ENCODE results near the gene R3HDM4. TPM values are rescaled to one million over a fixed set of nuclear protein-coding genes. Genes with fewer than 3 reads are reported as not detected.

R3HDM4 gene
- total and polyA plus RNA-seq, 9 of the 15 experiments (the other 6 are each of a cell fraction or from before 2014, with no cell fraction given) = 3.2 to 154 (median 59.0) TPM

GRCh38 chr19:869245-870177 is 43.5 kb downstream of the R3HDM4 start (continued):
- no peak for TF ChIP-seq NR4A1 (CRISPR knock-in tag; IDR thresholded peaks at IDR 0.05)
- no peak for TF ChIP-seq NR4A1 (tag; IDR thresholded peaks at IDR 0.05)
- TF ChIP-seq ZNF384 (IDR thresholded peaks at IDR 0.05; ENCODE audit: low read depth, low read length) = no peak
- no peak for TF ChIP-seq HOMEZ (CRISPR knock-in tag; IDR thresholded peaks at IDR 0.05)
- TF ChIP-seq JUND (IDR thresholded peaks at IDR 0.05; ENCODE audit: borderline replicate concordance, low read depth, low read length) = peak; percentile 79; the same call in 1 of the 2 replicates
- no peak; the same call in 2 of the 3 replicates for TF ChIP-seq JUND (tag; IDR thresholded peaks at IDR 0.05; ENCODE audit: borderline replicate concordance, low read depth, low read length)
- TF ChIP-seq GABPB1 (CRISPR knock-in tag; IDR thresholded peaks at IDR 0.05) = peak; percentile 29; the same call in 1 of the 2 replicates
- peak; percentile 53 for TF ChIP-seq ATF3 (IDR thresholded peaks at IDR 0.05)
- no peak for TF ChIP-seq ATF3 (CRISPR knock-in tag; conservative IDR thresholded peaks at IDR 0.05)
- TF ChIP-seq ZC3H11A (IDR thresholded peaks at IDR 0.05; ENCODE audit: low read depth, low read length) = no peak
- TF ChIP-seq SREBF2 (CRISPR knock-in tag; IDR thresholded peaks at IDR 0.05) = no peak
- peak; percentile 31; the same call in 1 of the 2 replicates for TF ChIP-seq ZNF592 (IDR thresholded peaks at IDR 0.05)
- no peak for TF ChIP-seq NFE2 (IDR thresholded peaks at IDR 0.05; ENCODE audit: low read depth)
- TF ChIP-seq TAL1 (IDR thresholded peaks at IDR 0.05) = no peak
- TF ChIP-seq PTBP1 (IDR thresholded peaks at IDR 0.05; ENCODE audit: low read depth, low read length) = 0 out of 2 replicates have a peak, but pooled peaks have one; percentile 48
- TF ChIP-seq ETS2 (tag; IDR thresholded peaks at IDR 0.05; ENCODE audit: borderline replicate concordance, poor library complexity, severe bottlenecking) = no peak
- no peak for TF ChIP-seq ZNF197 (CRISPR knock-in tag; IDR thresholded peaks at IDR 0.05; ENCODE audit: low read depth)
- TF ChIP-seq ZBTB7A (IDR thresholded peaks at IDR 0.05; ENCODE audit: borderline replicate concordance, control insufficient read depth, low read depth, low read length) = peak; percentile 27; the same call in 1 of the 2 replicates
- TF ChIP-seq BRD4 (IDR thresholded peaks at IDR 0.05) = no peak
- no peak for TF ChIP-seq NFE2L1 (tag; IDR thresholded peaks at IDR 0.05; ENCODE audit: borderline replicate concordance, low read depth)

Measured in K562 (cell line).